Neural crest cell (in vitro differentiated cells): ENCODE results near the gene TIGD3. TPM values are rescaled to one million over a fixed set of nuclear protein-coding genes. Genes with fewer than 3 reads are reported as not detected.
A peak's percentile ranks its signal among the peaks of the same experiment; 100 is the strongest.

ENCODE experiments used
- DNase-seq: peaks from one replicate; pipeline ENCODE4 v3.0.0; 2021; ENCODE audit warnings: low read depth, mixed read lengths, low spot score
- H3K27ac Mint-ChIP-seq: one replicate; pipeline ENCODE4 v1.8.0; 2021; ENCODE audit warnings: mild to moderate bottlenecking, mixed read lengths; ENCODE audit not compliant: unreplicated experiment
- H3K27me3 Mint-ChIP-seq: 2 replicates; pipeline ENCODE4 v1.8.0; 2021; ENCODE audit warnings: low read depth, mild to moderate bottlenecking, mixed read lengths
- H3K36me3 Mint-ChIP-seq: 2 replicates; pipeline ENCODE4 v1.8.0; 2021; ENCODE audit warnings: low read depth, mild to moderate bottlenecking, mixed read lengths
- H3K4me1 Mint-ChIP-seq: 2 replicates; pipeline ENCODE4 v1.8.0; 2021; ENCODE audit warnings: mixed read lengths
- H3K4me3 Mint-ChIP-seq: one replicate; pipeline ENCODE4 v1.8.0; 2021; ENCODE audit warnings: mild to moderate bottlenecking, mixed read lengths
- H3K9me3 Mint-ChIP-seq: 2 replicates; pipeline ENCODE4 v1.8.0; 2021; ENCODE audit warnings: mixed read lengths
- total RNA-seq: library from RNA; stranded (reverse); gene quantifications from 2 replicates; pipeline ENCODE4 v1.2.1, GENCODE V29; 2021
- TF ChIP-seq, protein P1 (sequence below): fragments of 200-600 bp; sonication (generic); conservative IDR thresholded peaks from 2 replicates; pipeline ENCODE4 v1.5.0; 2021; ENCODE audit warnings: antibody characterized with exemption, mild to moderate bottlenecking

TIGD3 gene
- total RNA-seq, 1 donor from 2014 or later: 3.3 TPM

DNA sequence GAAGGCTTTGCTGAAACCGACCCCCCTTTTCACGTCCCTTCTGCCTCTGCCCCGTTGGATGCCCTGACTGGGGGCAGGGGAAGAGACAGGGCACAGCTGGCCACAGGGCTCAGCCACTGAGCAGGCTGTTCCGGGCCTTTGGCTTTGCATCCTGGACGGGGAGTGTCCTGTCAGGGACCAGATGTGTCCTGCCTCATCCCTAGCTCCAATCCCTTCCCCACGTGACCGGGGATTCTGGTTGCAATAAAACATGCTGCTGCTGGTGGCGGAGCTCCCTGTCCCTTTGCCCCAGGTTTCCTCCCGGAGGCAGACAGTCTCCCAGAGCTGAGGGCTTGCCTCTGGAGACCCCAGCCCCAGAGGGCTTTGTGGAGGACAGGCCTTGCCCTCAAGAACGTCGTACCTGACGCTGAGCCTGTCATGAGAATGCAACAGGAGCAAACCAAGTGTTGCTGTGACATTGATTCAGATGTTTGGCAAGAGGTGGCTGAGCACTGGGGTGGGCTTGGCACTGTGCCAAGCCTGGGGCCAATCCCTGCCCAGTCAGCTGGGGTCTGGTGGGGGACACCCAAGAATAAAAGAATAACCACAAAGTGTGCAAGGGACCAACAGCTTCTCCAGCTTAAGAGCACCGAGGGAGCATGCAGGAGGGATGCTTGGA lies 32.6 kb upstream of the TIGD3 start:
- no peaks in the 10 kb centered on the region for H3K9me3 Mint-ChIP-seq

DNA sequence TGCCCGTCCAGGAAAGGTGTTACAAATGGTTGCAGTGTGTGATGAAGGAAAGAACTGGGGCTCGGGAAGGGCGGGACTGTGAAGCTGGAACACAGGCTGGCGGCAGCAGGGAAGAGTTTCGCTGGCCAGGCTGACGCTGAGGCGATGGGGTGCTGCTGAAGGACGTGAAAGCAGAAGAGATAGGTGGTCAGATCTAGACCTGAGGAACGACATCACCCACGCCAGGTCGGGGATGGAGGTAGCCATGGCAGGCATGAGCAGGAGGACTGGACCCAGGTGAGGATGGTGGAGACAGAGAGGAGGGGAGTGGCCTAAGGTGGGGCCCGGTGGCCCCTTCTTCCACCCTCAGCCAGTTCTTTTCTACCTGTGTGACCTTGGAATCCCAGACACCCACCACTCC lies 30.7 kb upstream of the TIGD3 start:
- DNase-seq: no peak
- H3K27ac Mint-ChIP-seq: no peak overlapping the region

More for the DNA sequence above, 32.6 kb upstream of the TIGD3 start:
- H3K4me3 Mint-ChIP-seq: peak overlapping the region; percentile 11
- no peak for DNase-seq
- no peaks in the 10 kb centered on the region for H3K36me3 Mint-ChIP-seq
- peak overlapping the region; percentile 40 for H3K27ac Mint-ChIP-seq
- TF ChIP-seq, protein P1, sequence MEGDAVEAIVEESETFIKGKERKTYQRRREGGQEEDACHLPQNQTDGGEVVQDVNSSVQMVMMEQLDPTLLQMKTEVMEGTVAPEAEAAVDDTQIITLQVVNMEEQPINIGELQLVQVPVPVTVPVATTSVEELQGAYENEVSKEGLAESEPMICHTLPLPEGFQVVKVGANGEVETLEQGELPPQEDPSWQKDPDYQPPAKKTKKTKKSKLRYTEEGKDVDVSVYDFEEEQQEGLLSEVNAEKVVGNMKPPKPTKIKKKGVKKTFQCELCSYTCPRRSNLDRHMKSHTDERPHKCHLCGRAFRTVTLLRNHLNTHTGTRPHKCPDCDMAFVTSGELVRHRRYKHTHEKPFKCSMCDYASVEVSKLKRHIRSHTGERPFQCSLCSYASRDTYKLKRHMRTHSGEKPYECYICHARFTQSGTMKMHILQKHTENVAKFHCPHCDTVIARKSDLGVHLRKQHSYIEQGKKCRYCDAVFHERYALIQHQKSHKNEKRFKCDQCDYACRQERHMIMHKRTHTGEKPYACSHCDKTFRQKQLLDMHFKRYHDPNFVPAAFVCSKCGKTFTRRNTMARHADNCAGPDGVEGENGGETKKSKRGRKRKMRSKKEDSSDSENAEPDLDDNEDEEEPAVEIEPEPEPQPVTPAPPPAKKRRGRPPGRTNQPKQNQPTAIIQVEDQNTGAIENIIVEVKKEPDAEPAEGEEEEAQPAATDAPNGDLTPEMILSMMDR: no peak
- no peaks in the 10 kb centered on the region for H3K27me3 Mint-ChIP-seq
- H3K4me1 Mint-ChIP-seq: peaks cover 5% of the 10 kb centered on the region

GRCh38 chr11:65325435-65325834 lies 29.1 kb upstream of the TIGD3 start:
- Mint-ChIP-seq H3K9me3 (no peaks in the 10 kb centered on the region), H3K4me1 (peaks cover 6% of the 10 kb centered on the region), H3K36me3 (no peaks in the 10 kb centered on the region), H3K4me3 (no peak overlapping the region), H3K27ac (no peak overlapping the region), H3K27me3 (no peaks in the 10 kb centered on the region)
- TF ChIP-seq, protein P1: no peak
- DNase-seq: no peak

More for the DNA sequence above, 30.7 kb upstream of the TIGD3 start:
- no peaks in the 10 kb centered on the region for H3K4me1 Mint-ChIP-seq
- H3K4me3 Mint-ChIP-seq: no peak overlapping the region
- no peaks in the 10 kb centered on the region for H3K36me3 Mint-ChIP-seq
- TF ChIP-seq, protein P1: no peak
- no peaks in the 10 kb centered on the region for H3K27me3 Mint-ChIP-seq
- no peaks in the 10 kb centered on the region for H3K9me3 Mint-ChIP-seq

GRCh38 chr11:65327021-65327420 lies 27.5 kb upstream of the TIGD3 start:
- no peak overlapping the region for H3K4me3 Mint-ChIP-seq
- no peaks in the 10 kb centered on the region for H3K27me3 Mint-ChIP-seq
- H3K27ac Mint-ChIP-seq: no peak overlapping the region
- H3K36me3 Mint-ChIP-seq: no peaks in the 10 kb centered on the region
- TF ChIP-seq, protein P1: no peak
- DNase-seq: no peak
- no peaks in the 10 kb centered on the region for H3K9me3 Mint-ChIP-seq
- peaks cover 6% of the 10 kb centered on the region for H3K4me1 Mint-ChIP-seq

- TF ChIP-seq, protein P1: no peak
- Mint-ChIP-seq H3K4me3 (peak overlapping the region; percentile 65), H3K36me3 (no peaks in the 10 kb centered on the region), H3K9me3 (no peaks in the 10 kb centered on the region), H3K27ac (no peak overlapping the region), H3K27me3 (no peaks in the 10 kb centered on the region), H3K4me1 (peaks cover 13% of the 10 kb centered on the region)
- DNase-seq: no peak
These were observed 25.1 kb upstream of the TIGD3 start for GRCh38 chr11:65329478-65329877.
